ENCODE data around the gene ANO5.

ANO5 gene

DNA sequence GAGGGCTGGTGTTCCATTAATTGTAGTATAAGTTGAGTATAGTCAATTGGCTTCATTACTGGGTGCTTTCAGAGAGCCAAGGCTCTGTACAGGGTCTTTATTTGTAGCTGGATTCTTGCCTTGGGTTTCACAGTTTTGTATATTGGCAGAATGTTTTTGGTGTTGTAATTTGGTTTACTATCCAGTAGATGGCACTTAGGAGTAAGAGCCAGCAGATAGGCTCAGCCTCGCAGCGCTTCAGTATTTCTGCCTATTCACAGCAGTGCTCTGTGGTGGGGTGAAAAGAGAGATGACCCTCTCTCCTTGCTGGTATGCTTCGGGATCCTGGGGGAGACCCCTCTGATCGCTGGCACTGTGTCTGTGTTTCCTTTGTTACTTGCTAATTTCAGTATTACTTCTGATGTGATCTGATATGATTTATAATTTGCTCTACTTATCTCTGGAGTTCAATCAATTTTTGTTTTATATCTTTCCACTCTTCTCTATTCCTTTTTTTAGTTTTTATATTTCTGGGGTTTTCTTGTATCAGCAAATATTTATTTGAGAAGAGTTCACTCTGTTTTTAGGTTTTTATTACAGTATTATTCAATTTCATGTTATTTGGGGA is 52.2 kb downstream of the ANO5 start:
- H3K4me1 ChIP-seq (ENCODE audit: low read length): no peaks in the 10 kb centered on the region
- H3K4me3 ChIP-seq (ENCODE audit: low read length): no peak overlapping the region
- H3K9ac ChIP-seq (ENCODE audit: low read length): no peak overlapping the region
- no peak for TF ChIP-seq EZH2phosphoT487 (IDR thresholded peaks at IDR 0.05; ENCODE audit: low read depth)
- TF ChIP-seq, protein P1, sequence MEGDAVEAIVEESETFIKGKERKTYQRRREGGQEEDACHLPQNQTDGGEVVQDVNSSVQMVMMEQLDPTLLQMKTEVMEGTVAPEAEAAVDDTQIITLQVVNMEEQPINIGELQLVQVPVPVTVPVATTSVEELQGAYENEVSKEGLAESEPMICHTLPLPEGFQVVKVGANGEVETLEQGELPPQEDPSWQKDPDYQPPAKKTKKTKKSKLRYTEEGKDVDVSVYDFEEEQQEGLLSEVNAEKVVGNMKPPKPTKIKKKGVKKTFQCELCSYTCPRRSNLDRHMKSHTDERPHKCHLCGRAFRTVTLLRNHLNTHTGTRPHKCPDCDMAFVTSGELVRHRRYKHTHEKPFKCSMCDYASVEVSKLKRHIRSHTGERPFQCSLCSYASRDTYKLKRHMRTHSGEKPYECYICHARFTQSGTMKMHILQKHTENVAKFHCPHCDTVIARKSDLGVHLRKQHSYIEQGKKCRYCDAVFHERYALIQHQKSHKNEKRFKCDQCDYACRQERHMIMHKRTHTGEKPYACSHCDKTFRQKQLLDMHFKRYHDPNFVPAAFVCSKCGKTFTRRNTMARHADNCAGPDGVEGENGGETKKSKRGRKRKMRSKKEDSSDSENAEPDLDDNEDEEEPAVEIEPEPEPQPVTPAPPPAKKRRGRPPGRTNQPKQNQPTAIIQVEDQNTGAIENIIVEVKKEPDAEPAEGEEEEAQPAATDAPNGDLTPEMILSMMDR (IDR thresholded peaks at IDR 0.05; ENCODE audit: low read depth, low read length): peak; percentile 75
- peak overlapping the region; percentile 39; the same call in 1 of the 2 replicates for H3K4me2 ChIP-seq (ENCODE audit: low read length)
- peaks cover 24% of the 10 kb centered on the region for H3K27me3 ChIP-seq (ENCODE audit: low read depth, low read length)
- H3K27ac ChIP-seq (ENCODE audit: low read length): no peak overlapping the region
- no peaks in the 10 kb centered on the region for H3K79me2 ChIP-seq (ENCODE audit: low read length)
- H3K9me3 ChIP-seq (ENCODE audit: insufficient read depth, low read length): no peaks in the 10 kb centered on the region
- H2AFZ ChIP-seq (ENCODE audit: low read depth, low read length): 0 out of 2 replicates have a peak overlapping the region, but pooled peaks have one; percentile 29
- H3K36me3 ChIP-seq (replicated peaks; ENCODE audit: low read depth, low read length): no peaks in the 10 kb centered on the region
- no peaks in the 10 kb centered on the region for H4K20me1 ChIP-seq (ENCODE audit: insufficient read depth, low read length)

DNA sequence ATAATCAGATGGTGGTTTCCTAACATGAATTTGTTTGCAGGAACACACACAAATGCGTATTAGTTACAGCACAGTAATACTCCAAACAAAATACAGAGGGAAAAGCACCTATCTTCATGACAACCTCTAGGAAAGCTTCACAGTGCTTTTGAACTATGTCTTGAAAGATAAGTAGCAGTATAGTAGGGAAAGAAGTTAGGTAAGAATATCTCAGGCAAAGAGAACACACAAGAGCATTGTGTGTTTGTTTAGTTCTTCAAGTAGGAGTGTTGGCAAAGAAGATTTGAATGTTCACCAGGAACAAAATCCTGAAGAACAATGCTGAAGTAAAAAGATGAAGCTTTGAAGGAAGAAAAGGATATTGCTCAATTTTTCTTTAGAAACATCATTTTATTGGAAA is 54.1 kb downstream of the ANO5 start:
- no peaks in the 10 kb centered on the region for H3K9me3 ChIP-seq (ENCODE audit: insufficient read depth, low read length)
- TF ChIP-seq, protein P1 (IDR thresholded peaks at IDR 0.05; ENCODE audit: low read depth, low read length): no peak
- TF ChIP-seq EZH2phosphoT487 (IDR thresholded peaks at IDR 0.05; ENCODE audit: low read depth): no peak
- H2AFZ ChIP-seq (ENCODE audit: low read depth, low read length): no peak overlapping the region
- H3K27ac ChIP-seq (ENCODE audit: low read length): no peak overlapping the region
- H3K4me2 ChIP-seq (ENCODE audit: low read length): no peak overlapping the region
- no peak overlapping the region for H3K9ac ChIP-seq (ENCODE audit: low read length)
- no peaks in the 10 kb centered on the region for H3K4me1 ChIP-seq (ENCODE audit: low read length)
- no peaks in the 10 kb centered on the region for H3K36me3 ChIP-seq (replicated peaks; ENCODE audit: low read depth, low read length)
- H3K4me3 ChIP-seq (ENCODE audit: low read length): no peak overlapping the region
- H3K79me2 ChIP-seq (ENCODE audit: low read length): no peaks in the 10 kb centered on the region
- H3K27me3 ChIP-seq (ENCODE audit: low read depth, low read length): peaks cover 27% of the 10 kb centered on the region
- no peaks in the 10 kb centered on the region for H4K20me1 ChIP-seq (ENCODE audit: insufficient read depth, low read length)

DNA sequence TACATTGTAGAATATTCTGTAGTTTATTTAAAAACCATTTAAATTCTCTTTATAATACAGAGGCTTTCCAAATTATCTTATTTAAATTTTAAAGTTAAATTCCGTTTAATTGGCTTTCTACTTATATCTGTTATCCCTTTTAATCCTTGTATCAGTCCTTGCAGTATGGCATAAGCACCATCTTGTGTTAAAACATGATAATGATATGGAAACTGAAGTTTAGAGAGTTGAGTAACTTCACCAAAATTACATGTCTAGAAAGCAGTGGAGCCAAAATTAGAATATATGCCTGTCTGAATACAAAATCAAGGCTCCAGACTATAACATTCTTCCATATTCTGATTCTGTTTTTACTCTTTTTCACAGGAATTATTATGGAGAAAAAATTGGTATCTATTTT is 57.0 kb downstream of the ANO5 start:
- no peaks in the 10 kb centered on the region for H4K20me1 ChIP-seq (ENCODE audit: insufficient read depth, low read length)

DNA sequence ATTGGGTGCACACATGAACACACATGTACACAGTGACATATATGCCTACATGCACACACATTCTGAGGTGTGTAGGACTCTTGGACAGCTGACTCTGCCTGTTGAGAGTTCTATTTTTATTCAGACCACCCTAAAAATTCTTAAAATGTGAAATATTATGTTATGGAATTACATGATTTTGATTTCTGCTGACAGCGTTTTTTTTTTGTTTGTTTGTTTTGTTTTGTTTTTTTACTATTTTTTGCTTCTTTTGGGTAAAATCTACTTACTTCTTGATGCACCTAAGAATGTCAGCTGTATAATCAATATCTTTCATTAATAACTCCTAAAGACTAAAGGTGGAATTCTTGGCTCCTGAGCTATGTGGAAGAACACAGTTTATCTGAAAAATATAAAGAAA is 64.0 kb downstream of the ANO5 start:
- Histone ChIP-seq H4K20me1 (ENCODE audit: insufficient read depth, low read length) (no peaks in the 10 kb centered on the region), H3K4me2 (ENCODE audit: low read length) (no peak overlapping the region), H3K9ac (ENCODE audit: low read length) (no peak overlapping the region), H3K27me3 (ENCODE audit: low read depth, low read length) (no peaks in the 10 kb centered on the region), H3K4me1 (ENCODE audit: low read length) (no peaks in the 10 kb centered on the region), H3K27ac (ENCODE audit: low read length) (no peak overlapping the region), H3K9me3 (ENCODE audit: insufficient read depth, low read length) (no peaks in the 10 kb centered on the region), H3K4me3 (ENCODE audit: low read length) (no peak overlapping the region), H2AFZ (ENCODE audit: low read depth, low read length) (no peak overlapping the region), H3K36me3 (replicated peaks; ENCODE audit: low read depth, low read length) (no peaks in the 10 kb centered on the region), H3K79me2 (ENCODE audit: low read length) (no peaks in the 10 kb centered on the region)
- TF ChIP-seq, protein P1 (IDR thresholded peaks at IDR 0.05; ENCODE audit: low read depth, low read length): no peak

More for the DNA sequence above, 57.0 kb downstream of the ANO5 start:
- no peak overlapping the region for H3K4me3 ChIP-seq (ENCODE audit: low read length)
- no peak overlapping the region for H3K27ac ChIP-seq (ENCODE audit: low read length)
- no peak overlapping the region for H2AFZ ChIP-seq (ENCODE audit: low read depth, low read length)
- H3K27me3 ChIP-seq (ENCODE audit: low read depth, low read length): peaks cover 23% of the 10 kb centered on the region
- no peak overlapping the region for H3K4me2 ChIP-seq (ENCODE audit: low read length)
- H3K9me3 ChIP-seq (ENCODE audit: insufficient read depth, low read length): no peaks in the 10 kb centered on the region
- H3K36me3 ChIP-seq (replicated peaks; ENCODE audit: low read depth, low read length): no peaks in the 10 kb centered on the region
- no peaks in the 10 kb centered on the region for H3K79me2 ChIP-seq (ENCODE audit: low read length)
- no peak overlapping the region for H3K9ac ChIP-seq (ENCODE audit: low read length)
- TF ChIP-seq, protein P1 (IDR thresholded peaks at IDR 0.05; ENCODE audit: low read depth, low read length): no peak
- no peak for TF ChIP-seq EZH2phosphoT487 (IDR thresholded peaks at IDR 0.05; ENCODE audit: low read depth)
- no peaks in the 10 kb centered on the region for H3K4me1 ChIP-seq (ENCODE audit: low read length)
